NCI-H146 treated with DMSO at 0.1 percent for 48 hours (cell line): ENCODE data around the gene FAM43B.
"Not testable (repeated sequence)": the region's sequence is repeated elsewhere in the genome, so short reads cannot be mapped to it uniquely, and the experiment has no call there.

ENCODE experiments used
- DNase-seq: peaks from one replicate; lab custom pipeline; 2025; ENCODE audit not compliant: unreplicated experiment; lab: John Stamatoyannopoulos, UW

Gene FAM43B

GRCh38 chr1:20551945-20552727, at the start of gene FAM43B:
TSS of gene FAM43B (plus strand) at chr1:20552573. CDS start at chr1:20552974, 401 bp downstream.
- DNase-seq, result no peak

GRCh38 chr1:20505488-20505887, 46.9 kb upstream of the FAM43B start:
- DNase-seq, result no peak

- no peak for DNase-seq
Measured at GRCh38 chr1:20507248-20507563, 45.2 kb upstream of the FAM43B start.

- peak; percentile 75 for DNase-seq
Measured at GRCh38 chr1:20507564-20508410, 44.6 kb upstream of the FAM43B start, which contains the start of gene MUL1. TSS of gene MUL1 (minus strand) at chr1:20508151. CDS start at chr1:20508024, 127 bp downstream.

- no peak for DNase-seq
Measured at GRCh38 chr1:20508411-20508771, 44.0 kb upstream of the FAM43B start.

GRCh38 chr1:20511518-20512428, 40.6 kb upstream of the FAM43B start:
- DNase-seq, result no peak

- DNase-seq, result not testable (repeated sequence)
Measured at GRCh38 chr1:20519609-20520262, 32.6 kb upstream of the FAM43B start.

- peak; percentile 35 for DNase-seq
Measured at GRCh38 chr1:20521960-20522861, 30.2 kb upstream of the FAM43B start.

- no peak for DNase-seq
Measured at GRCh38 chr1:20526267-20526666, 26.1 kb upstream of the FAM43B start.

- no peak for DNase-seq
Measured at GRCh38 chr1:20528221-20528620, 24.2 kb upstream of the FAM43B start.

- peak; percentile 9 for DNase-seq
Measured at GRCh38 chr1:20530306-20530705, 22.1 kb upstream of the FAM43B start.

- DNase-seq, result peak; percentile 26
Measured at GRCh38 chr1:20530901-20531300, 21.5 kb upstream of the FAM43B start.

- peak; percentile 2 for DNase-seq
Measured at GRCh38 chr1:20533635-20534034, 18.7 kb upstream of the FAM43B start.

GRCh38 chr1:20534659-20535417, 17.5 kb upstream of the FAM43B start:
- DNase-seq, result no peak

- DNase-seq, result peak; percentile 52
Measured at GRCh38 chr1:20538227-20538626, 14.1 kb upstream of the FAM43B start.

- no peak for DNase-seq
Measured at GRCh38 chr1:20538760-20539551, 13.4 kb upstream of the FAM43B start.

- DNase-seq, result no peak
Measured at GRCh38 chr1:20540281-20540680, 12.1 kb upstream of the FAM43B start.

GRCh38 chr1:20546637-20547036, 5.7 kb upstream of the FAM43B start:
- DNase-seq, result no peak
